Caco-2 (cell line): ENCODE data around the gene TTC6. TPM values are rescaled to one million over a fixed set of nuclear protein-coding genes. Genes with fewer than 3 reads are reported as not detected.

Source experiments
- BruUV-seq: library from RNA; stranded (reverse); fragments of 400-500 nt; replicated peaks from 2 replicates; lab custom pipeline; 2021; lab: Mats Ljungman, UMichigan
- CTCF ChIA-PET: fragments of 300-600 bp; sonication (Branson Sonifier 250); formaldehyde crosslinking; loops from one replicate; lab custom pipeline; 2022; ENCODE audit warnings: antibody characterized with exemption; lab: Charles Lee
- POLR2A ChIA-PET: fragments of 300-600 bp; sonication (Branson Sonifier 250); formaldehyde crosslinking; loops from one replicate; lab custom pipeline; 2022; ENCODE audit warnings: antibody characterized with exemption; lab: Charles Lee
- DNase-seq, 2 experiments: peaks; one replicate each; pipeline versions ENCODE4 v3.0.0 to v3.0.0-alpha.2; 2020 to 2022
- H3K27me3 ChIP-seq: replicated peaks from 2 replicates; pipeline ENCODE4 v1.6.0; 2011; ENCODE audit warnings: low read length; ENCODE audit not compliant: control insufficient read depth, insufficient read depth
- H3K36me3 ChIP-seq: 2 replicates; pipeline ENCODE4 v1.5.1; 2011; ENCODE audit warnings: low read length; ENCODE audit not compliant: control insufficient read depth, insufficient read depth
- H3K4me1 ChIP-seq: fragments of 250-450 bp; sonication (Bioruptor Pico); 2 replicates; pipeline ENCODE4 v1.5.1; 2020; ENCODE audit warnings: mild to moderate bottlenecking
- H3K4me3 ChIP-seq: 2 replicates; pipeline ENCODE4 v1.5.1; 2011; ENCODE audit warnings: low read depth, mild to moderate bottlenecking, control low read depth, low read length
- H3K9me3 ChIP-seq: fragments of 250-450 bp; sonication (Bioruptor Pico); 2 replicates; pipeline ENCODE4 v1.5.1; 2020; ENCODE audit warnings: mild to moderate bottlenecking, moderate library complexity
- H3K27ac Mint-ChIP-seq: one replicate; pipeline ENCODE4 v1.8.0; 2022; ENCODE audit warnings: mixed read lengths; ENCODE audit not compliant: unreplicated experiment
- H3K27me3 Mint-ChIP-seq: one replicate; pipeline ENCODE4 v1.8.0; 2022; ENCODE audit warnings: mixed read lengths; ENCODE audit not compliant: insufficient read depth, unreplicated experiment
- H3K36me3 Mint-ChIP-seq: one replicate; pipeline ENCODE4 v1.8.0; 2022; ENCODE audit warnings: mild to moderate bottlenecking, mixed read lengths; ENCODE audit not compliant: insufficient read depth, unreplicated experiment
- H3K4me1 Mint-ChIP-seq: one replicate; pipeline ENCODE4 v1.8.0; 2022; ENCODE audit warnings: low read depth, mixed read lengths; ENCODE audit not compliant: unreplicated experiment
- H3K4me3 Mint-ChIP-seq: one replicate; pipeline ENCODE4 v1.8.0; 2022; ENCODE audit warnings: mild to moderate bottlenecking, moderate library complexity, mixed read lengths; ENCODE audit not compliant: unreplicated experiment
- H3K9me3 Mint-ChIP-seq: one replicate; pipeline ENCODE4 v1.8.0; 2022; ENCODE audit warnings: mixed read lengths; ENCODE audit not compliant: unreplicated experiment
- intact Hi-C: fragments of 100-400 bp; cut with micrococcal nuclease; formaldehyde crosslinking; loops from one replicate; pipeline ENCODE4 v1.10.0; 2022; ENCODE audit not compliant: unreplicated experiment
- total RNA-seq: library from RNA; stranded (reverse); gene quantifications from 2 replicates; pipeline ENCODE4 v1.2.3, GENCODE V29; 2022
- TF ChIP-seq, protein P1 (sequence below), 2 experiments: fragments of 200-600 bp in 1 of 2; IDR thresholded peaks; 1 replicate in 1 of 2; 2 replicates in 1 of 2; pipeline versions ENCODE4 v1.5.1 to v1.8.0; 2011 to 2022; ENCODE audit warnings: antibody characterized with exemption in 1 of 2, control low read depth in 1 of 2, inconsistent platforms in 1 of 2, low read depth in 1 of 2, low read length in 1 of 2, mild to moderate bottlenecking in 1 of 2, moderate library complexity in 1 of 2; ENCODE audit not compliant: insufficient read depth in 1 of 2, severe bottlenecking in 1 of 2, unreplicated experiment in 1 of 2

The TTC6 gene
- total RNA-seq, 1 experiment from 2014 or later = 19.4 TPM

DNA sequence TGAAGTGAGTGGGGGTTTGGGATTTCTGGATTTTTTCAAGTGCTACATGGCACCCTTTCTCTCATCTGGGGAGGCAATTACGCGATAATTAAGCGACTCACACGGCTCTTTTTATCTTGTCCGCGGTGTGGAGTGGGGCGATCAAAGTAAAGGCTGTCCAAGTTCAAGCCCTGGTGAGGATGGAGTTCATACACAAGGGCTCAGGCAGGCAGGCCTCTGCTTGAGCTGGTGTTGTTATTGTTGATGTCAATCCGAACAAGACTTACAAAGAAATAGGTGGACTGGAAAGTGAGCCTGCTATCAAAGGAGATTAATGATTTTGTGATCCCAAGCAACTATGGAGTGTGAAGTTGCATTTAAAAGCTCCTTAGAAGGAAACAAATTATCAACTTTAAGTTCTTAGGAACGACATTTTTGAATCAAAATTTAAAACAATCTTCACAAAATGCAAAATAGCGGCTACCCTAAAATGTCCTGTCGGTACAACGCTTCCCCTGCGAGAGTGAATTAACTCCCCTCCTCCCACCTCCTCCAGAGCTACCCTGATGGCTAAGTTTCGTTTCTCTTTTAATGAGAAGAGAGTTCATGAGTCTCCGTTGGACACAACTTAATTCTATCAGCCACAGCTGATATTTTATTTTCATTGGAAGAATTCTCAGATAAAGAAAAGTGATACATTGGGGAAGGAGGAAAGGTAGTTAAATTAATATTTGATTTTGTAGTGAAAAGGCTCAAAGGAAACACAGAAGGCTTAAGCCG, 6.3 kb upstream of the TTC6 start:
- Mint-ChIP-seq H3K36me3 (peaks cover 92% of the 10 kb centered on the region), H3K9me3 (no peaks in the 10 kb centered on the region), H3K4me1 (peaks cover 15% of the 10 kb centered on the region), H3K27me3 (no peaks in the 10 kb centered on the region), H3K27ac (peak overlapping the region; percentile 95), H3K4me3 (peak overlapping the region; percentile 72)
- DNase-seq = peak; percentile 50 to 57
- peak overlapping the region; percentile 92 for H3K4me3 ChIP-seq
- ChIA-PET CTCF (interaction anchor here (0.6 to 1.3 kb wide), 4 partner anchors 22 to 359 kb away, joined by 3 read pairs; no protein-coding TSS in a partner anchor), POLR2A (interaction anchor here (1.4 to 2.2 kb wide), 2 partner anchors 26 to 343 kb away, joined by 5 to 7 read pairs; no protein-coding TSS in a partner anchor)
- H3K4me1 ChIP-seq = peaks cover 15% of the 10 kb centered on the region
- intact Hi-C loops = no loop called here
- H3K36me3 ChIP-seq = peaks cover 10% of the 10 kb centered on the region
- no peaks in the 10 kb centered on the region for H3K9me3 ChIP-seq
- no TSS peak for BruUV-seq
- no peaks in the 10 kb centered on the region for H3K27me3 ChIP-seq
- TF ChIP-seq, protein P1, sequence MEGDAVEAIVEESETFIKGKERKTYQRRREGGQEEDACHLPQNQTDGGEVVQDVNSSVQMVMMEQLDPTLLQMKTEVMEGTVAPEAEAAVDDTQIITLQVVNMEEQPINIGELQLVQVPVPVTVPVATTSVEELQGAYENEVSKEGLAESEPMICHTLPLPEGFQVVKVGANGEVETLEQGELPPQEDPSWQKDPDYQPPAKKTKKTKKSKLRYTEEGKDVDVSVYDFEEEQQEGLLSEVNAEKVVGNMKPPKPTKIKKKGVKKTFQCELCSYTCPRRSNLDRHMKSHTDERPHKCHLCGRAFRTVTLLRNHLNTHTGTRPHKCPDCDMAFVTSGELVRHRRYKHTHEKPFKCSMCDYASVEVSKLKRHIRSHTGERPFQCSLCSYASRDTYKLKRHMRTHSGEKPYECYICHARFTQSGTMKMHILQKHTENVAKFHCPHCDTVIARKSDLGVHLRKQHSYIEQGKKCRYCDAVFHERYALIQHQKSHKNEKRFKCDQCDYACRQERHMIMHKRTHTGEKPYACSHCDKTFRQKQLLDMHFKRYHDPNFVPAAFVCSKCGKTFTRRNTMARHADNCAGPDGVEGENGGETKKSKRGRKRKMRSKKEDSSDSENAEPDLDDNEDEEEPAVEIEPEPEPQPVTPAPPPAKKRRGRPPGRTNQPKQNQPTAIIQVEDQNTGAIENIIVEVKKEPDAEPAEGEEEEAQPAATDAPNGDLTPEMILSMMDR (IDR thresholded peaks at IDR 0.05; ENCODE audit: insufficient read depth in 1 of 2, low read depth in 1 of 2, low read length in 1 of 2, severe bottlenecking in 1 of 2, unreplicated experiment in 1 of 2) = no peak

DNA sequence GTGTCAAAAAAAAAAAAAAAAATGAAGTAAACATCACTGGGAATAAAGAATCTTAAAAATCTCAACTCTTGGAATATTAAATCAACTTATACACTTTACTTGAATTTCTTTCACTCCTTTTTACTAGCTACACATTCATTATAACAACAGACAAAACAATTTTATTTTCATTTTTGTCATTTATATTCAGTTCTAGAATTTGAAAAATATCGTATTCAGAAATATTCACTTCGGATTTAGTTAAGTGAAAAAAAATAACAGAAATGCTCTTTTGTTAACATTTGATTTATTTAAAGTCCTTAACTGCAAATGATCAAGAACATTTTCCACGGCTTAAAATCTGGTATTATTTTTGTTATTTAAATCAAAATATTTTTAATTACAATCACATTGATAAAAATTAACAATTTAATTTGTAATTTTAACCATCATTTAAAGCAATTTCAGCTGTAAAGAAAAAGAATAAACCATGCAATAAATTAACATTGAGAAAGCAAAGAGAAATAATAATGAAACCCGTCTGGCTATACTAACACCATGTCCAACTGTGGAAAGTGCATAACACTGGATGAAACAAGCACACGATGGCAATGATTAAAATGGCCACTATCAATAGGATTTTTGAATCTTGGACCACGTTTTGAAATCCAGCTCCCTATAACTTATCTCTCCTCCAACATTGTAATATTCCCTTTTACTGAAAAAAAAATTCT, 5.6 kb upstream of the TTC6 start:
- peak overlapping the region; percentile 84 for H3K4me3 Mint-ChIP-seq
- BruUV-seq = no TSS peak
- ChIA-PET CTCF (interaction anchor here (0.6 to 0.9 kb wide), 2 partner anchors 172 to 343 kb away, joined by 3 read pairs; no protein-coding TSS in a partner anchor), POLR2A (no interaction called here)
- TF ChIP-seq, protein P1 (IDR thresholded peaks at IDR 0.05; ENCODE audit: insufficient read depth in 1 of 2, low read depth in 1 of 2, low read length in 1 of 2, severe bottlenecking in 1 of 2, unreplicated experiment in 1 of 2) = peak in 1 of 2 experiments; percentile 9
- H3K9me3 ChIP-seq = no peaks in the 10 kb centered on the region
- H3K4me1 Mint-ChIP-seq = peaks cover 15% of the 10 kb centered on the region
- peak overlapping the region; percentile 99 for H3K27ac Mint-ChIP-seq
- intact Hi-C loops = loop anchor here (2.0 kb wide), 1 partner anchor 261 kb away; no protein-coding TSS in a partner anchor
- no peak for DNase-seq
- H3K36me3 Mint-ChIP-seq = peaks cover 89% of the 10 kb centered on the region
- no peaks in the 10 kb centered on the region for H3K9me3 Mint-ChIP-seq
- H3K36me3 ChIP-seq = peaks cover 10% of the 10 kb centered on the region
- peaks cover 15% of the 10 kb centered on the region for H3K4me1 ChIP-seq
- no peaks in the 10 kb centered on the region for H3K27me3 ChIP-seq
- peak overlapping the region; percentile 92 for H3K4me3 ChIP-seq
- no peaks in the 10 kb centered on the region for H3K27me3 Mint-ChIP-seq
